KBM-7 (cell line): ENCODE data around the gene HOXB5.

ENCODE experiments used
- DNase-seq: peaks from one replicate; pipeline ENCODE4 v3.0.0-alpha.2; 2015
- in situ Hi-C: fragments of 300-500 bp; cut with MboI; formaldehyde crosslinking; loops from 2 replicates; pipeline ENCODE4 v1.14.3; 2020; ENCODE audit warnings: low sequenced_read_pairs, low pct_unique_long_range_greater_than_20kb, mixed read lengths

The HOXB5 gene

GRCh38 chr17:48606892-48607614 is 13.5 kb upstream of the HOXB5 start:
- in situ Hi-C loops, result no loop called here
- no peak for DNase-seq

GRCh38 chr17:48605991-48606891 is 12.7 kb upstream of the HOXB5 start:
- DNase-seq, result no peak
- in situ Hi-C loops, result no loop called here

DNA sequence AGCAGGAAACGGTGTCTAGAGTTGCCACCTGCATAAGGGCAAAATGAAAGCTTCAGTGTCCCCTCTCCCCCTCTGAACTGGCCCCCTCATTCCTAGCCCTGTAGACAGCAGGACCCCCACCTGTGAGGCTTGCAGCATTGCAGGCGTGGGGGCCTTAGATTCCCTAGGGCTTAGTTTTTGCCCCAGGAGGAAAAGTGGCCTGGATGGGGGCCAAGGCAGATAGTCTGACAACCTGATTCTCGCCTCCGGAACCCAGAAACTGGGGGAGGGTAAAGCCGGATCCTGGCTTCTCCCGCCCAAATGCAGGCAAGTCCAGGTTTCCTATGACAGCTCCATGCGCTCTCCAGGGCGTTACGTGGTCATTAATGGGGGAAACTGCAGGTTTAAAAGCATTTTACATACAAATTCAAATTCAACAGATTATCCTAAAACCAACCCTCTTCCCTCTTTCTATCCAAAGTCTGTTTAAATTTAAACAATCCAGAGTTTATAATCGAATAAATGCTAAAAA is 11.9 kb upstream of the HOXB5 start:
- in situ Hi-C loops, result no loop called here
- DNase-seq, result no peak

- in situ Hi-C loops, result no loop called here
- no peak for DNase-seq
Observed at GRCh38 chr17:48604770-48605329, 11.3 kb upstream of the HOXB5 start, which contains the start of gene HOXB6. TSS of gene HOXB6 (minus strand) at chr17:48604986. CDS start at chr17:48598150, 6,836 bp downstream.

DNA sequence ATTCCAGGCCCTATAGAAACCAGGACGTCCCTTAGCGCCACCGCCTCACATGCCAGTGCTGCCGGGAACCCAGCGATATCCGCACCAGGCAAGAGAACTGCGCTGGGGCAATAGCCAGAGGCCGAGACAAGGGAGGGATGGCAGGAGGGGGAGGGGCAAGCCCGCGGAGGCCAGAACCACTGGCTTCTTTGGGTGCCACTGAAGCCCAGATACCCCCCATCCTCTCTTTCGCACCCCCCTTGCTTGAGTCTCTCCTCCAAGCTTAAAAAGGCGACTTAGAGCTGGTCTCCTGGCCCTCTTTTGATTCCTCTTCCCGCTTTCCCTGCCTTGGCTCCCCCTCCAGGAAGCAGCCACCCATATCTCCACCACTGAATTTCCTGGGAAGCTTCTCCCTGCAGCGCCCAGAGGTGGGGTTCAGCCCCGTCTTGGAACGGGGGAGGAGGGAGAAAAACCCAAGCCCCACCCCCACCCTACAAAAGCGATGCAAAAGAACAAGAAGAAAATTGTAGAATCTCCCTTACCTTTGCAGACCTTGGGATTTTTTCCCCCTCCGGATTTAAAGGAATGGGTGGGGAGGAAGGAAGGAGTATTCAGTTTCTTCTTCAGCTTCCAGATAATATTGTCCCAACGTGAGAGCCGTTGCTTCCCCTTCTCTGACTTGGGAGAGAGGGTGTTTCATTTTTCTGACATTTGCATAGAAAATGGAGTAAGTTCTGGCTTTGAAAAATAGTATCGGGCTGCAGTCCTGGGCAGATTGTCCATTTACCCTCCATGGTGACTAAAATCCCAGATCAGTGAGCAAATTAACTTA is 10.6 kb upstream of the HOXB5 start:
- no peak for DNase-seq
- in situ Hi-C loops, result no loop called here

GRCh38 chr17:48601539-48602425 is 8.2 kb upstream of the HOXB5 start:
- in situ Hi-C loops, result no loop called here
- no peak for DNase-seq

GRCh38 chr17:48601207-48601538 is 7.6 kb upstream of the HOXB5 start:
- no peak for DNase-seq

DNA sequence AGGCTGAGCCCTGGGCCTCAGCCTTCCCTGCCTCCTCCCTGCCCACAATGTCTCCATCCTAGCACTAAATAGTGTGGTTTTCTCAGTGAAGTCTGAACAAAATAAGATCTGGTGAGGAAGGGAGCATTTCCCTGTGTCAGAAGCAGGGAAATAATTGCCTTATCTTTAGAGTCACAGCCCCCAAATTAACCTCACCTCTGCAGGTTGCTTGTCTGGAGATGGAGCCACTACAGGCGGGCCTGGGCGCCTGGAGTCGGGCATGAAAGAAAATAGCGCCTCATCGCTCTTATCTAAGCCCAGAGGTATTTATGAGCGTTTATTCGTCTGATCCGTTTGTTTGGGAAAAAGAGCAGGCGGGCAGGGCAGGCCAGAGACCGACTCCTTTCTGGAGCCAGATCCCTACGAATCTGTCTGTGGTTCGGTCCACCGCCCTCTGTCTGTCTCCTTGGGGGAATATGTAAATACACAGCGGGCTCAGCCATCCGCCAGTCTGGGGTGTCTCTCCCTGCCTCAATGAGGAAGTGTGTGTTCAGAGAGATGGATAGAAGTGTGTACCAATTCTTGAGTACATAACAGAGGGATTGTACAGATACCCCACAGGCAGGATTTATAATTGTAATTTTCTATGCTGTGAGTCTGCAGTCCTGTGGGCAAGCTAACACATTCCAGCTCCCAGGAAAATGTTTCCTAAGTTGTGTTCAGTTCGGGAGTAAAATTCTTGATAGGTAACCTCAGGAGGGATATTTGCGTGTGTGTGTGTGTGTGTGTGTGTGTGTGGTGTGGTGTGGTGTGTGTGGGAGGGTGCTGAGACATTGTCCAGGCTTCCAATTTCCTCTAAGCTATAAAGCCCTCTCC is 6.9 kb upstream of the HOXB5 start:
- DNase-seq, result no peak
- in situ Hi-C loops, result no loop called here

More at GRCh38 chr17:48601207-48601538, 7.6 kb upstream of the HOXB5 start:
- in situ Hi-C loops, result no loop called here

- in situ Hi-C loops, result no loop called here
- DNase-seq, result no peak
Observed at GRCh38 chr17:48599354-48599753, 5.8 kb upstream of the HOXB5 start.

DNA sequence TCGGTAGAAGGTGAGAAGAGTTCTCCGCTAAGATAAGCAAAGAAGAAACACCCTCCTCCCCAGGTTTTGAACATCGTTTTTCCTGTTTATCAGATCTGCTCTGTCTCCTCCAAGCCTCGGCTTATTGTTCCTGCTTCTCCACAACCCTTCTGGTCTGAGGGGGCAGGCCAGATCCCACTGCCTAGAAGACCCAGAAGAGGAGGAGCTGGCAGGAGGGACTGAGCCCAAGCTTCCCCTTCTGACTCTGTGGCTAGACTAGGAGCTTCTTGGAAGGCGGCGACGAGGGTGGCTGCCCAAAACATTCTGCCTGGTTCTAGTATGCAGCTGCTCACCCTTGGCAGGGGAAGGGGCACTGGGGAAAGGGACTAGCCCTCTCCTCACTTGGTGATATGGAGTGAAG is 5.2 kb upstream of the HOXB5 start:
- peak; percentile 42 for DNase-seq
- in situ Hi-C loops, result no loop called here

GRCh38 chr17:48597778-48598631 is 4.4 kb upstream of the HOXB5 start:
- in situ Hi-C loops, result no loop called here
- DNase-seq, result peak; percentile 62

DNA sequence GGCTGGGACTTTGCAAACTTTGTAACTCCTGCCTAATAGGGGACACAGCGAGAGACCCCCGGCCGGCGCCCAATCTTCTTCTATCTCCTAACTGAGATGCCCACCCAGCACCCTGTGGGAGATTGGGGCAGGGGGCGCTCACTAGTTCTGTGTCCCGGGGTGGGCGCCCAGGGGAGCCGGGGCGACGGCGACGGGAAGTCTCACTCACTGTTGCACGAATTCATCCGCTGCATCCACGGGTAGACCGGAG is 3.9 kb upstream of the HOXB5 start:
- in situ Hi-C loops, result no loop called here
- DNase-seq, result no peak

DNA sequence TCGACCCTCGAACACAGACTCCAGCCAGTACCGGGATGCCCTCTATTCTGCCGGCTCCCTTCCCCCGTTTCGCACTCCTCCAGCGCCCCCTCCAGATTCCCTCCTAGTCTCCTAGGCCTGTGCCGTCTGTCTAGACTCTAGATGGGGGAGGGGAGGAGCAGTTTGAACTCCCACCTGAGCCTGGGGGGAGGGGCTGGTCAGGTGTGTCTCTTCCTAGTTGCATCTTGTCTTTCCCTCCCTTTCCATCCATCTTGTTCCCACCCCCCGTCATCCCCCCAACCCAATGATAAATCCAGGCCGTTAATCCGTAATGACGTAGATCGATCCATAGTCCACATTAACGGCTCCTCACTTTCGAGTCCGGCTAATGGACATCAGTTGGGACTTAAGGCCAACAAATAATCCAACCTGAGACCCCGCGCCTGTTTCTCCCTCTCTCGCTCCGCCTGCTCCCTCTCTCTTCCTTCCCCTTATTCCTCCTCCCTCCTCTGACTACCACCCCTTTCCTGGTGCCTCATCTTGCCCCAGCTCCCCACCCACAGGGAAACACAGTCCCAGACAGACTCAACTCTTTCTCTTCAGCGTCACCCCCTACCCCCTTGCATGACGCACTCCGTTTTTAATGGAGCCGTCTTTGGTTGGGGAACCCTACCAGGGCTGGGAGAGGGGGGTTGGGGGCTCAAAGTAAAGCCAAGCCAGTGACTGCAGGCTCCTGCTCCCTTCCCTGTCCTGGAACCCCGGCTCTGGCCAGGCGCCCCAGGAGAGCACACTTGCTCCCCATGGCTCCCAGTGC is 3.4 kb upstream of the HOXB5 start:
- no peak for DNase-seq
- in situ Hi-C loops, result no loop called here

DNA sequence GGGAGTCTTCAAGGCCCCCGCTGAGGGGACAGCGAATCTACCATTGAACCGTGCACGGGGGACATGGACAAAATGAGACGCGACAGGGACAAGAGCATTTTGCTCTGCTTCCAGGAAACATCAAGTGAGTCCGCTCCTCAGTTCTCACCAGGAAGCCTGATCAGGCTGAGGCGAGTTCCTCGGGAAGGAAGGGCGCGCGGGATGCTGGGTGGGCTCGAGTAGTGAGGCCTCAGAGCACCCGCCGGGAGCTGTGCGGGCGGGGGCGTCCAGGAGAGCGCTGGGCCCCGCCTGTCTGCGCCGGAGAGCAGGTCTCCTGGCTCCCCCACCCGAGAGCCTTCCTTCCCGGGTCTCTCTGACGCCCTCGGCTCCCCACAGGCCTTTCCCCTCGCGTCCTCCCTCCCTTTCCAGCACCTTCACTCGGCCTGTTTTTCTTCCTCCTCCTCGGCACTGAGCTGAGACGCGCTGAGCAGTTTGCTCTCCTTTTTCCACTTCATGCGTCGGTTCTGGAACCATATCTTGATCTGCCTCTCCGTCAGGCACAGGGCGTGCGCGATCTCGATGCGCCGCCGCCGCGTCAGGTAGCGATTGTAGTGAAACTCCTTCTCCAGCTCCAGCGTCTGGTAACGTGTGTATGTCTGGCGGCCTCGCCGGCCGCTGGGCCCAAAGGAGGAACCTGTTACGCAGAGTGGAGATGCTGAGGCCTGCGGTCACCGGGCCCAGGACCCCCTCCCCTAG is 2.6 kb upstream of the HOXB5 start:
- DNase-seq, result no peak
- in situ Hi-C loops, result no loop called here

GRCh38 chr17:48595278-48595999 is 1.9 kb upstream of the HOXB5 start:
- in situ Hi-C loops, result no loop called here
- no peak for DNase-seq
